H1 (cell line): ENCODE results near the gene ZNF277. TPM values are rescaled to one million over a fixed set of nuclear protein-coding genes. Genes with fewer than 3 reads are reported as not detected.

Experiments
- CEBPB ChIP-seq: IDR thresholded peaks from 2 replicates; pipeline ENCODE4 v1.6.1; 2012; ENCODE audit warnings: low read depth, low read length
- CHD7 ChIP-seq: fragments of 300-600 bp; sonication (generic); IDR thresholded peaks from 2 replicates; pipeline ENCODE4 v1.7.1; 2012; ENCODE audit warnings: low read length, moderate library complexity, mild to moderate bottlenecking, inconsistent platforms; ENCODE audit not compliant: insufficient replicate concordance
- CTBP2 ChIP-seq: IDR thresholded peaks from 2 replicates; pipeline ENCODE4 v1.7.0; 2011; ENCODE audit warnings: borderline replicate concordance, mild to moderate bottlenecking, moderate library complexity, mixed read lengths, low read length; ENCODE audit not compliant: insufficient read depth, insufficient read length
- CTCF ChIP-seq, 3 experiments: IDR thresholded peaks; 1 replicate in 2 of 3; 2 replicates in 1 of 3; pipeline versions ENCODE4 v1.5.1 to v1.6.1; 2011; ENCODE audit warnings: low read length in 3 of 3, mild to moderate bottlenecking in 3 of 3, inconsistent platforms in 2 of 3, low read depth in 1 of 3, moderate library complexity in 1 of 3; ENCODE audit not compliant: insufficient read depth in 1 of 3; ENCODE audit errors: control extremely low read depth in 1 of 3
- EZH2 ChIP-seq: fragments of 200-600 bp; sonication (generic); IDR thresholded peaks from 2 replicates; pipeline ENCODE4 v1.7.1; 2012; ENCODE audit warnings: low read depth, mild to moderate bottlenecking, moderate library complexity, low read length, inconsistent platforms; ENCODE audit not compliant: severe bottlenecking
- HDAC6 ChIP-seq: IDR thresholded peaks from one replicate; pipeline ENCODE4 v1.7.1; 2012; ENCODE audit warnings: low read depth, mild to moderate bottlenecking, inconsistent platforms, low read length, moderate library complexity
- KDM4A ChIP-seq: IDR thresholded peaks from one replicate; pipeline ENCODE4 v1.7.1; 2012; ENCODE audit warnings: low read depth, mild to moderate bottlenecking, moderate library complexity, low read length, inconsistent platforms; ENCODE audit not compliant: severe bottlenecking
- NANOG ChIP-seq: IDR thresholded peaks from 2 replicates; pipeline ENCODE4 v1.6.1; 2011; ENCODE audit warnings: low read length, low read depth, mild to moderate bottlenecking, inconsistent platforms; ENCODE audit not compliant: insufficient read depth, poor library complexity, severe bottlenecking
- polyA plus RNA-seq, 7 experiments: library from polyadenylated mRNA; depleted of rRNA in 3 of 7; stranded (reverse) in 5 of 7; unstranded in 2 of 7; fragments of >200 nt in 5 of 7; fragments of 200-250 nt in 2 of 7; gene quantifications; 1 replicate in 5 of 7; 2 replicates in 1 of 7; 4 replicates in 1 of 7; pipeline versions ENCODE4 v1.2.1 to v1.2.3, GENCODE V29; 2011 to 2013; ENCODE audit warnings: missing spikeins in 2 of 7, mixed read lengths in 2 of 7
- total RNA-seq: library from RNA; stranded (reverse); fragmentation: NEBNext Ultra II Directional; extraction: Animal tissue kit (Norgen Biotek cat#: 25700); gene quantifications from 2 replicates; pipeline ENCODE4 v1.2.1, GENCODE V29; 2021

Gene ZNF277
- total and polyA plus RNA-seq, 2 of the 8 experiments (the other 6 are each of a cell fraction or from before 2014, with no cell fraction given), result 5.1 to 21.7 TPM

GRCh38 chr7:112214268-112214667 is 7.8 kb downstream of the ZNF277 start (continued):
- TF ChIP-seq CHD7, result no peak
- TF ChIP-seq NANOG, result no peak
- TF ChIP-seq EZH2, result no peak
- no peak for TF ChIP-seq KDM4A
- no peak for TF ChIP-seq HDAC6
- no peak for TF ChIP-seq CTBP2
- TF ChIP-seq CTCF (IDR thresholded peaks at IDR 0.05; ENCODE audit: control extremely low read depth in 1 of 3, insufficient read depth in 1 of 3, low read depth in 1 of 3, low read length in 3 of 3), result no peak
- no peak for TF ChIP-seq CEBPB
